Skeletal muscle satellite cell (primary cell): ENCODE measurements around the gene MBTPS1.

Experiments
- H3K27me3 ChIP-seq: 2 replicates; pipeline ENCODE4 v1.7.0; 2013; ENCODE audit warnings: low read length; ENCODE audit not compliant: control insufficient read depth, insufficient read depth
- H3K36me3 ChIP-seq: 2 replicates; pipeline ENCODE4 v1.7.0; 2013; ENCODE audit warnings: mild to moderate bottlenecking, control low read depth, low read length; ENCODE audit not compliant: insufficient read depth
- H3K4me1 ChIP-seq: 2 replicates; pipeline ENCODE4 v1.7.0; 2013; ENCODE audit warnings: low read length; ENCODE audit not compliant: control insufficient read depth, insufficient read depth
- H3K4me2 ChIP-seq: 2 replicates; pipeline ENCODE4 v1.7.0; 2013; ENCODE audit warnings: mild to moderate bottlenecking, low read length
- H3K4me3 ChIP-seq: 2 replicates; pipeline ENCODE4 v1.7.0; 2013; ENCODE audit warnings: low read length
- H3K9ac ChIP-seq: 2 replicates; pipeline ENCODE4 v1.7.0; 2013; ENCODE audit warnings: mild to moderate bottlenecking, low read depth, low read length, moderate library complexity
- H3K9me3 ChIP-seq: replicated peaks from 2 replicates; pipeline ENCODE4 v1.7.0; 2013; ENCODE audit warnings: mild to moderate bottlenecking, control low read depth, low read length

MBTPS1 gene

GRCh38 chr16:84068783-84069462 is 47.8 kb downstream of the MBTPS1 start:
- H3K36me3 ChIP-seq: peaks cover 45% of the 10 kb centered on the region
- no peak overlapping the region for H3K9ac ChIP-seq
- no peak overlapping the region for H3K4me3 ChIP-seq
- H3K4me1 ChIP-seq: no peaks in the 10 kb centered on the region
- H3K27me3 ChIP-seq: no peaks in the 10 kb centered on the region
- no peak overlapping the region for H3K4me2 ChIP-seq
- H3K9me3 ChIP-seq: no peaks in the 10 kb centered on the region

DNA sequence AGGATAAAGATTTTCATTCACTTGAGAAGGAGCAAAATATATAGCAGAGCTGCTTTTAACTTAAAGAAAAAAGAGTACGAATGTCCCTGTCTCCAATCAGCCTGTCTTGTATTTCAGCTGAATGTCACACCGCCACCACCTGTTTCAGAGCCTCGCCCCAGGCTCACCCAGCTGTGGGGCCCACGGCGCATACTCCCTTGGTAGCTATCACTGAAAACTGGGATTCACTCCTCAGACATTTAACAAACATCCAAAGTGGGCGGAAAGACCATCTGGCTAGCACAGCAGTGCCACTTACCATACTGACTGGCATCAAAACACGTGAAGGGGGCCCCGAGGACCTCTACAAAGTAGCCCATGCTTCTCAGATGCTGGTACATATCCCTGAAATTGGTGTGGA is 48.7 kb downstream of the MBTPS1 start:
- H3K4me3 ChIP-seq: no peak overlapping the region
- H3K4me1 ChIP-seq: peaks cover 1% of the 10 kb centered on the region
- peaks cover 53% of the 10 kb centered on the region for H3K36me3 ChIP-seq
- H3K27me3 ChIP-seq: no peaks in the 10 kb centered on the region
- H3K4me2 ChIP-seq: no peak overlapping the region
- no peak overlapping the region for H3K9ac ChIP-seq
- H3K9me3 ChIP-seq: no peaks in the 10 kb centered on the region

GRCh38 chr16:84067640-84068039 is 49.1 kb downstream of the MBTPS1 start:
- Histone ChIP-seq H3K9me3 (no peaks in the 10 kb centered on the region), H3K4me1 (peaks cover 4% of the 10 kb centered on the region), H3K27me3 (no peaks in the 10 kb centered on the region), H3K4me2 (no peak overlapping the region), H3K4me3 (no peak overlapping the region), H3K36me3 (peaks cover 55% of the 10 kb centered on the region), H3K9ac (no peak overlapping the region)

- Histone ChIP-seq H3K27me3 (no peaks in the 10 kb centered on the region), H3K4me1 (peaks cover 4% of the 10 kb centered on the region), H3K4me2 (no peak overlapping the region), H3K9ac (no peak overlapping the region), H3K4me3 (no peak overlapping the region), H3K36me3 (peaks cover 67% of the 10 kb centered on the region), H3K9me3 (no peaks in the 10 kb centered on the region)
Measured at GRCh38 chr16:84065536-84066132, 51.1 kb downstream of the MBTPS1 start.

DNA sequence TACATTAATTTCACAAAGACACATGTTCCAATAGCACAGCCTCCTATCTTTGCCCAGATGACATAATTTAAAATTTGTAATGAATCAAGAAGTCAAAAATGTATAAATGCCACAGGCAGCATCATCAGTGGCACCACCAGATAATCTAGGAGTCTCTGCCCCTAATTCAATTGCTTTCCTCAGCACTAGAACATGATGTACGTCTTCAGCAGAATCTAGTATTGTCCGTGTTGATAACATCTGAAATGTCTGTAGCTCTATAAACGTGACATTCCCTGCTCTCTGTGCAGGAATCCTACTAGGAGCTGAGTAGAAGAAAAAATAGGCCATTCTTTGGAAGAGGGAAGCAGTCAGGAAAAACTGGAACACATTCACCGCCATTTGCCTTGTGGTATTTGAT is 52.8 kb downstream of the MBTPS1 start:
- Histone ChIP-seq H3K4me3 (no peak overlapping the region), H3K9ac (no peak overlapping the region), H3K36me3 (peaks cover 65% of the 10 kb centered on the region), H3K9me3 (no peaks in the 10 kb centered on the region), H3K27me3 (no peaks in the 10 kb centered on the region), H3K4me1 (peaks cover 4% of the 10 kb centered on the region), H3K4me2 (no peak overlapping the region)

GRCh38 chr16:84062734-84063640 is 53.8 kb downstream of the MBTPS1 start:
- Histone ChIP-seq H3K4me1 (peaks cover 4% of the 10 kb centered on the region), H3K9me3 (no peaks in the 10 kb centered on the region), H3K4me2 (no peak overlapping the region), H3K4me3 (no peak overlapping the region), H3K27me3 (no peaks in the 10 kb centered on the region), H3K36me3 (peaks cover 63% of the 10 kb centered on the region), H3K9ac (no peak overlapping the region)

DNA sequence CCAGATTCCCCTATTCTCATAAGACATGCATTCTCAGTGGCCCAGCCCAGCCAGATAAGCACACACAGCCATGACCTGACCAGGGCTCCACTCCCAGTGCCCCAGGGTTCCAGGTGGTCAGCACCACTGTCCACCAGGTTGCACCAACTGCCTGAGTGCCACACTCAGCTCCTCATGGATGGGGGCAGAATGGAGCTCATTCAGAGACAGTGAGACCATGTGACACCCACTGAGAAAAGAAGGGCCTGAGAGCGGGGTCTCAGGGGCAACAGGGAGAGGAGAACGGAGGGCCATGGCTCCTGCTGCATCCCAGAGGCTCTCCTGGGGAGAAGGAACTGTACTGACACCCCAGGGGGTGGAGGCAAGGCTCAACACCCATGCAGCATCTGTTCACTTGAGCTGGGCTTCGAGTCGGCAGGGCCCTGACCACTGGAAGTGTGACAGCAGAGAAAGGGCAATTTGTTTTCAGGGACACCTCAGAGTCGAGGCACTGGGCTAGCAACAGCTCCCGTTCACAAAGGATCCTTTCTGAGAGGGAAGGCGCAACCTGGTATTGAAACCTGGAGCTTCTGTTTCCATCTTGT is 55.4 kb downstream of the MBTPS1 start:
- H3K27me3 ChIP-seq: no peaks in the 10 kb centered on the region
- peaks cover 67% of the 10 kb centered on the region for H3K36me3 ChIP-seq
- H3K4me2 ChIP-seq: no peak overlapping the region
- H3K9me3 ChIP-seq: no peaks in the 10 kb centered on the region
- H3K4me3 ChIP-seq: no peak overlapping the region
- H3K9ac ChIP-seq: no peak overlapping the region
- H3K4me1 ChIP-seq: peaks cover 4% of the 10 kb centered on the region

DNA sequence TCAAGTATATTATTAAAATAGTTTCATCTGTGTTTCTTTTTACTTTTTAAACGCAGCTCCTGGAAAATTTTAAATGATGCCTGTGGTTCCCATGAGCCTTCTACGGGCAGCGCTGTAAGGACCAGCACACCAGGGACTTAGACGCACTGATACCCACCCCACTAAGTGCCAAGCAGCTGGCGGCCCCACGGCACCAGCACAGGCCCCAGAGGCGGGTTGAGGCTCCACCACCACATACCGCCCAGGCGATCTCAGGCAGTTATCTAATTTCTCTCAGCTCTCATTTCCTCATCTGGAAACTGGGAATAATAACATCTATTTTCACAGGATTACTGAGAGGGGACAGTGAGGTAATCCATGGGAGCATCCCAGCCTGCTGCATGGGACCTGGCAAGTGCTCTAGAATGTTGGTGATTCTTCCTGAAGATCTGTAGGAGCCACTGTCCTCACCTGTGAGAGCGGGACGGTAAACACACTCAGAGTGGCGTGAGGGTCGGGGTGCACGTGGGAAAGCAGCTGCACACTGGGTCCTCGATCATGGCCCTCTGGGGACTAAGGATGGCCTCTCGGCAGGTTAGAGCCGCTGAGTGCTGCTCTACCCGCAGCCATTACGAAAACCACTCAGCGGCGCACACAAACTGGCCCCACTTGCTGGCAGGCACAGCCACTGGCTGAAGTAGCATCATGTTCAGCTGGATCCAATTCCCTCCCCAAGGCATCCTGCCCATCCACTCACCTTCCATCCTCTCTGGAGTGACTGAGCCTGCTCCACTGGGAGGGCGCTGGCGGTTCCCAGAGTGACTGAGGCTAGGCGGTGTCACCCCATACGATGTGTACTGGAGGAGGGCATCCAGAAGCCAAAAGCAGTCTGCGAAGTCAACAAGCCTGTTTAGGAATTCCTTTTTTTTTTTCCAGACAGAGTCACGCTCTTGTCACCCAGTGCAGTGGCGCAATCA is 56.5 kb downstream of the MBTPS1 start:
- Histone ChIP-seq H3K4me3 (no peak overlapping the region), H3K27me3 (no peaks in the 10 kb centered on the region), H3K4me1 (peaks cover 4% of the 10 kb centered on the region), H3K4me2 (no peak overlapping the region), H3K9me3 (no peaks in the 10 kb centered on the region), H3K36me3 (peaks cover 74% of the 10 kb centered on the region), H3K9ac (no peak overlapping the region)

DNA sequence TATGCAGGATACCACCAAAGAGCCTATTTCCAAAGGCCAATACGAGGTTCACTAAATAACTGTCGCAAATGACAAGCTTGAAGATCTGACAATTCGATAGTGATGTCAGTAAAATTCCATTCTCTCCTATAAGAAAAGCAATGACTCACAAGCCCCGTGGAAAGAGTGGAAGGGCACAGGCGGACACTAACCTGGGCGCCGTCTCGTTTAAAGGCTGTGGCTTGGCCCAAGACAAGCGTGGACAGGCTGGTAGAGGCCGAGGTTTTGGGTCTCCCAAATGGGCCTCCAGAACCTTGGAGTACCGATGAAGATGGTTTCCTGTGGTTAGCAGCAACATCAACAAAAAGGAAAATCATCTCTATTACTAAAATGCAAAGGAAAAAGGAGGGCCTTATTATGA is 57.6 kb downstream of the MBTPS1 start:
- Histone ChIP-seq H3K9ac (no peak overlapping the region), H3K27me3 (no peaks in the 10 kb centered on the region), H3K4me2 (no peak overlapping the region), H3K9me3 (no peaks in the 10 kb centered on the region), H3K4me1 (peaks cover 4% of the 10 kb centered on the region), H3K4me3 (no peak overlapping the region), H3K36me3 (peaks cover 84% of the 10 kb centered on the region)

GRCh38 chr16:84058664-84059063 is 58.1 kb downstream of the MBTPS1 start:
- Histone ChIP-seq H3K9me3 (no peaks in the 10 kb centered on the region), H3K36me3 (peaks cover 82% of the 10 kb centered on the region), H3K27me3 (no peaks in the 10 kb centered on the region), H3K4me2 (no peak overlapping the region), H3K4me1 (peaks cover 4% of the 10 kb centered on the region), H3K4me3 (no peak overlapping the region), H3K9ac (no peak overlapping the region)
